Left ventricle myocardium inferior (tissue), 1 donor: ENCODE data around the gene PIK3R6. TPM values are rescaled to one million over a fixed set of nuclear protein-coding genes. Genes with fewer than 3 reads are reported as not detected.
"Not testable (repeated sequence)": the region's sequence is repeated elsewhere in the genome, so short reads cannot be mapped to it uniquely, and the experiment has no call there.

ENCODE experiments used
- DNase-seq: peaks from one replicate; pipeline ENCODE4 v3.0.0-alpha.2; 2020
- H3K27ac ChIP-seq: fragments of 200-600 bp; replicated peaks from 2 replicates; pipeline ENCODE4 v1.8.0; 2021
- H3K27me3 ChIP-seq: fragments of 200-600 bp; 2 replicates; pipeline ENCODE4 v1.8.0; 2021; ENCODE audit warnings: low read depth
- H3K36me3 ChIP-seq: fragments of 200-600 bp; 2 replicates; pipeline ENCODE4 v1.8.0; 2021
- H3K4me1 ChIP-seq: fragments of 200-600 bp; 2 replicates; pipeline ENCODE4 v1.8.0; 2021
- H3K4me3 ChIP-seq: fragments of 200-600 bp; 2 replicates; pipeline ENCODE4 v1.8.0; 2021; ENCODE audit warnings: mild to moderate bottlenecking, moderate library complexity
- H3K9me3 ChIP-seq: fragments of 200-600 bp; replicated peaks from 2 replicates; pipeline ENCODE4 v1.8.0; 2021
- intact Hi-C: fragments of 100-400 bp; cut with micrococcal nuclease; formaldehyde crosslinking; loops from one replicate; pipeline ENCODE4 v1.11.0; 2022
- total RNA-seq: library from RNA; stranded (reverse); fragmentation: NEBNext Ultra II Directional; extraction: Animal tissue kit (Norgen Biotek cat#: 25700); gene quantifications from one replicate; pipeline ENCODE4 v1.2.1, GENCODE V29; 2021
- TF ChIP-seq, protein P1 (sequence below): fragments of 200-600 bp; IDR thresholded peaks from 2 replicates; pipeline ENCODE4 v1.8.0; 2021; ENCODE audit warnings: antibody characterized with exemption, mild to moderate bottlenecking, borderline replicate concordance
- donor health status: DM: no; HTN: yes; CAD: no; lungs with severe emphysema.

The PIK3R6 gene
- total RNA-seq, 1 donor from 2014 or later: 1.2 TPM

GRCh38 chr17:8859804-8860430 lies 7.6 kb downstream of the PIK3R6 start:
- no peak for DNase-seq
- Histone ChIP-seq H3K9me3 (no peaks in the 10 kb centered on the region), H3K36me3 (no peaks in the 10 kb centered on the region), H3K27me3 (no peaks in the 10 kb centered on the region), H3K4me3 (no peak overlapping the region), H3K4me1 (peaks cover 30% of the 10 kb centered on the region), H3K27ac (no peak overlapping the region)
- intact Hi-C loops: no loop called here
- TF ChIP-seq, protein P1, sequence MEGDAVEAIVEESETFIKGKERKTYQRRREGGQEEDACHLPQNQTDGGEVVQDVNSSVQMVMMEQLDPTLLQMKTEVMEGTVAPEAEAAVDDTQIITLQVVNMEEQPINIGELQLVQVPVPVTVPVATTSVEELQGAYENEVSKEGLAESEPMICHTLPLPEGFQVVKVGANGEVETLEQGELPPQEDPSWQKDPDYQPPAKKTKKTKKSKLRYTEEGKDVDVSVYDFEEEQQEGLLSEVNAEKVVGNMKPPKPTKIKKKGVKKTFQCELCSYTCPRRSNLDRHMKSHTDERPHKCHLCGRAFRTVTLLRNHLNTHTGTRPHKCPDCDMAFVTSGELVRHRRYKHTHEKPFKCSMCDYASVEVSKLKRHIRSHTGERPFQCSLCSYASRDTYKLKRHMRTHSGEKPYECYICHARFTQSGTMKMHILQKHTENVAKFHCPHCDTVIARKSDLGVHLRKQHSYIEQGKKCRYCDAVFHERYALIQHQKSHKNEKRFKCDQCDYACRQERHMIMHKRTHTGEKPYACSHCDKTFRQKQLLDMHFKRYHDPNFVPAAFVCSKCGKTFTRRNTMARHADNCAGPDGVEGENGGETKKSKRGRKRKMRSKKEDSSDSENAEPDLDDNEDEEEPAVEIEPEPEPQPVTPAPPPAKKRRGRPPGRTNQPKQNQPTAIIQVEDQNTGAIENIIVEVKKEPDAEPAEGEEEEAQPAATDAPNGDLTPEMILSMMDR: no peak

DNA sequence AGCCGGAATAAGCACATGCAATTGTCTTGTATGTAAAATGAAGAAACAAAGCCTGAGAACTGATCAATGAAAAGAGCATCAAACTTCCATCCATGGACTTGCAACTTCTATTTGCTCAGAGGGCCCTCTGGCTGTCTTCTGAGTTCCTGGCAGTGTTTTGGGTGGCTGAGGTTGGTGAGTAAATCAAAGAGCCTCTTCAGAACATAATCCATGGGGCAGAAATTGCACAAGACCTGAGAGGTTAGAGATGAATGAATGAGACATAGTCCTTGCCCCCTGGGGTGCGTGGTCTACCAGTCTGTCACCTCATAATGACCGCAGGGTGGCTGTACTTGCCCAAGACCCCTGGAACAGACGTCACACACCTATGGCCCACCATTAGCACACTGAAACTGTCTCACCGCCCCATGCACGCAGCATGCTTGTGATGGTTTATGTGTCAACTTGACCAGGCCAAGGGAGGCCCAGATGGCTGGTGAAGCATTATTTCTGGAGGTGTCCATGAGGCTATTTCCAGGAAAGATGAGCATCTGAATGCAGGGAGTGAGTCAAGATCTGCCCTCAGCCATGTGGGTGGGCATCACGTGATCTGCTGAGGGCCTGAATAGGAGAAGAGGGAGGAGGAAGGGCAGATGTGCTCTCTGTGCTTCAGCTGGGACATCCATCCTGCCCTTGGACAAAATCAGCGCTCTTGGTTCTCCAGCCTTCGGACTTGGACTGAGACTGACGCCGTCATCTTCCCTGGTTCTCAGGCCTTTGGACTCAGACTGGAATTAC lies 8.3 kb downstream of the PIK3R6 start:
- intact Hi-C loops: no loop called here
- peaks cover 30% of the 10 kb centered on the region for H3K4me1 ChIP-seq
- no peaks in the 10 kb centered on the region for H3K27me3 ChIP-seq
- TF ChIP-seq, protein P1: no peak
- no peak overlapping the region for H3K4me3 ChIP-seq
- H3K27ac ChIP-seq: peak overlapping the region; percentile 72
- no peaks in the 10 kb centered on the region for H3K36me3 ChIP-seq
- no peaks in the 10 kb centered on the region for H3K9me3 ChIP-seq
- no peak for DNase-seq

DNA sequence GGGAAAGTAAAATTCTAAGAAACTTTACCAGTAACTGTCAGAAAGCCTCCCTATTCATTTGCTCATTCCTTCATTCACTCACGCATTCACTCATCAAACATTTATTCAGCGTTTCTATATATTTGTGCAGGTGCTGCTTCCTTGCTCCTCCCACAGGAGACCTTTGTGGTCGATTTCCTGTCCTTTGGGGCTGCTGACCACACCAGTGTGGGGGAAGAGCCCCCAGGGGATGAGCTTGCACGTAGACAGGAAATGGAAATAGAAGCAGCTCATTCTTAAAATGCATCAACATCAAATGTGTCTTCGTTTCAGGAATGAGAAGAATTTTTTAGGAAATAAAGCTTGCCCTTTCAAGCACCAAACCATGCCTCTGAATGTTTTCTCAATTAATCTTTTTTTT lies 9.6 kb downstream of the PIK3R6 start:
- TF ChIP-seq, protein P1: no peak
- Histone ChIP-seq H3K9me3 (no peaks in the 10 kb centered on the region), H3K4me1 (peaks cover 30% of the 10 kb centered on the region), H3K27me3 (no peaks in the 10 kb centered on the region), H3K4me3 (no peak overlapping the region), H3K27ac (peak overlapping the region; percentile 72), H3K36me3 (no peaks in the 10 kb centered on the region)
- intact Hi-C loops: no loop called here
- peak; percentile 41 for DNase-seq

GRCh38 chr17:8856869-8857575 lies 10.5 kb downstream of the PIK3R6 start:
- DNase-seq: no peak
- peaks cover 30% of the 10 kb centered on the region for H3K4me1 ChIP-seq
- intact Hi-C loops: no loop called here
- no peaks in the 10 kb centered on the region for H3K36me3 ChIP-seq
- no peak overlapping the region for H3K4me3 ChIP-seq
- peak overlapping the region; percentile 72 for H3K27ac ChIP-seq
- no peaks in the 10 kb centered on the region for H3K9me3 ChIP-seq
- TF ChIP-seq, protein P1: no peak
- H3K27me3 ChIP-seq: no peaks in the 10 kb centered on the region

GRCh38 chr17:8856205-8856603 lies 11.3 kb downstream of the PIK3R6 start:
- H3K27ac ChIP-seq: peak overlapping the region; percentile 72
- H3K4me1 ChIP-seq: peaks cover 30% of the 10 kb centered on the region
- H3K9me3 ChIP-seq, H3K36me3 ChIP-seq, H3K27me3 ChIP-seq, intact Hi-C loops, DNase-seq, H3K4me3 ChIP-seq: not testable (repeated sequence)
